H1 (cell line): ENCODE data around the gene CYP4Z1. TPM values are rescaled to one million over a fixed set of nuclear protein-coding genes. Genes with fewer than 3 reads are reported as not detected.
A peak's percentile ranks its signal among the peaks of the same experiment; 100 is the strongest.

ENCODE experiments used
- MAX ChIP-seq: IDR thresholded peaks from 2 replicates; pipeline ENCODE4 v1.6.1; 2012; ENCODE audit warnings: inconsistent platforms
- SUZ12 ChIP-seq: fragments of 200-600 bp; sonication (generic); IDR thresholded peaks from 2 replicates; pipeline ENCODE4 v1.6.1; 2012; ENCODE audit warnings: mild to moderate bottlenecking, inconsistent platforms, low read length, moderate library complexity, mixed read lengths
- TAF1 ChIP-seq: IDR thresholded peaks from 2 replicates; pipeline ENCODE4 v1.6.1; 2011; ENCODE audit warnings: mild to moderate bottlenecking, low read depth, low read length
- YY1 ChIP-seq: IDR thresholded peaks from 2 replicates; pipeline ENCODE4 v1.6.1; 2011; ENCODE audit warnings: low read depth, mild to moderate bottlenecking, low read length
- polyA plus RNA-seq, 7 experiments: library from polyadenylated mRNA; depleted of rRNA in 3 of 7; stranded (reverse) in 5 of 7; unstranded in 2 of 7; fragments of >200 nt in 5 of 7; fragments of 200-250 nt in 2 of 7; gene quantifications; 1 replicate in 5 of 7; 2 replicates in 1 of 7; 4 replicates in 1 of 7; pipeline versions ENCODE4 v1.2.1 to v1.2.3, GENCODE V29; 2011 to 2013; ENCODE audit warnings: missing spikeins in 2 of 7, mixed read lengths in 2 of 7
- total RNA-seq: library from RNA; stranded (reverse); fragmentation: NEBNext Ultra II Directional; extraction: Animal tissue kit (Norgen Biotek cat#: 25700); gene quantifications from 2 replicates; pipeline ENCODE4 v1.2.1, GENCODE V29; 2021

CYP4Z1 gene
- total and polyA plus RNA-seq, 2 of the 8 experiments (the other 6 are each of a cell fraction or from before 2014, with no cell fraction given), result not detected

GRCh38 chr1:47023268-47024140 lies 43.5 kb upstream of the CYP4Z1 start, which contains the start of gene CYP4X1 (continued):
- peak; percentile 36; the same call in 1 of the 2 replicates for TF ChIP-seq TAF1
- 0 out of 2 replicates have a peak, but pooled peaks have one; percentile 11 for TF ChIP-seq YY1
- 0 out of 2 replicates have a peak, but pooled peaks have one; percentile 36 for TF ChIP-seq SUZ12
- TF ChIP-seq MAX, result 0 out of 2 replicates have a peak, but pooled peaks have one; percentile 0
